Mucosa of rectum (tissue), 2 donors: ENCODE measurements around the gene ADGRB2.

ENCODE experiments used
- H3K27ac ChIP-seq, 2 donors: one replicate each; pipeline ENCODE4 v1.7.0; 2013; ENCODE audit warnings: inconsistent platforms in 2 of 2, low read depth in 2 of 2, low read length in 2 of 2
- H3K27me3 ChIP-seq, 2 donors: one replicate each; pipeline ENCODE4 v1.7.0; 2013; ENCODE audit warnings: low read length in 2 of 2; ENCODE audit not compliant: control insufficient read depth in 2 of 2, insufficient read depth in 2 of 2
- H3K36me3 ChIP-seq, 2 donors: one replicate each; pipeline ENCODE4 v1.7.0; 2013; ENCODE audit warnings: low read length in 2 of 2; ENCODE audit not compliant: control insufficient read depth in 2 of 2, insufficient read depth in 2 of 2
- H3K4me1 ChIP-seq, 2 donors: one replicate each; pipeline ENCODE4 v1.7.0; 2013; ENCODE audit warnings: low read length in 2 of 2, mild to moderate bottlenecking in 1 of 2; ENCODE audit not compliant: control insufficient read depth in 2 of 2, insufficient read depth in 2 of 2
- H3K4me3 ChIP-seq, 2 donors: one replicate each; pipeline ENCODE4 v1.7.0; 2013; ENCODE audit warnings: low read length in 2 of 2
- H3K9ac ChIP-seq, 2 donors: one replicate each; pipeline ENCODE4 v1.7.0; 2013; ENCODE audit warnings: low read length in 2 of 2, low read depth in 1 of 2, mild to moderate bottlenecking in 1 of 2
- H3K9me3 ChIP-seq, 2 donors: one replicate each; pipeline ENCODE4 v1.7.0; 2013; ENCODE audit warnings: low read length in 2 of 2; ENCODE audit not compliant: control insufficient read depth in 2 of 2
- donor health status: healthy.
- donor health status: Normal muscosa, but diverticular disease.

ADGRB2 gene

GRCh38 chr1:31795096-31795675 lies 31.0 kb upstream of the ADGRB2 start:
- H3K4me1 ChIP-seq = no peaks in the 10 kb centered on the region
- H3K4me3 ChIP-seq = no peak overlapping the region
- H3K9me3 ChIP-seq = no peaks in the 10 kb centered on the region
- H3K27ac ChIP-seq = no peak overlapping the region
- no peaks in the 10 kb centered on the region for H3K36me3 ChIP-seq
- no peak overlapping the region for H3K9ac ChIP-seq
- H3K27me3 ChIP-seq = no peaks in the 10 kb centered on the region

DNA sequence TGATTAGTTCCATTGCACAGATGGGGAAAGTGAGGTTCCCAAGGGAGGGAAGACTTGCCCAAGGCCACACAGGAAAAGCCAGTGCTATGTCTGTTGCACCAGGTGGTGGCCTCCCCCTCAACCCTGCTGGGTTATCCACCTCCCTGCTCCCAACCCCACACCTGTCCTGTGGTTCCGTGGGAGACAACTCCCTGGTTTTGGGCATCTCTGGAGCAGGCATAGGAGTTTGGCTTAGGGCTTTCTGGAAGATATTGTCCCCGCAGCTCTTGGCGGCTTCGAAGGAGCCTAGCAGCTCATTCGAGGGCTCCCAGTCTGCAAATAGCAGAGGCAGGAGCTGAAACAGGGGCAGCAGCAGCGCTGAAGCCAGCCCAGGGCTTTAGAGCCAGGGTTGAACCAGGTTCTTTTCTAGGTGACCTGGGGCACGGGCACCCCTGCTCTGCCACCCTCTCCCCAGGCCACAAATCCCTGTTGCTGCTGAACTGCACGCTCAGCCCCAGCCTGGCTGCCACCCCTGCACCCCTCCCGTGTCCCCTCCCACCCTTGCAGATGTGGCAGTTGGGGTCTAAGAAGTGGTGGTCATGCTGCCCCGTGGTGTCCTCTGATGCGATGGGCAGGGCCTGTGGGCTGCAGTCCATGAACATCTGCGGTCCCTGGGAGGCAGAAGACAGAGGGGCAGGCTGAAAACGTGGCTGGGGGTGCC lies 29.6 kb upstream of the ADGRB2 start:
- Histone ChIP-seq H3K9ac (no peak overlapping the region), H3K27me3 (no peaks in the 10 kb centered on the region), H3K4me3 (no peak overlapping the region), H3K4me1 (peaks cover 2 to 3% of the 10 kb centered on the region in 2 donors), H3K9me3 (no peaks in the 10 kb centered on the region), H3K27ac (no peak overlapping the region), H3K36me3 (no peaks in the 10 kb centered on the region)

DNA sequence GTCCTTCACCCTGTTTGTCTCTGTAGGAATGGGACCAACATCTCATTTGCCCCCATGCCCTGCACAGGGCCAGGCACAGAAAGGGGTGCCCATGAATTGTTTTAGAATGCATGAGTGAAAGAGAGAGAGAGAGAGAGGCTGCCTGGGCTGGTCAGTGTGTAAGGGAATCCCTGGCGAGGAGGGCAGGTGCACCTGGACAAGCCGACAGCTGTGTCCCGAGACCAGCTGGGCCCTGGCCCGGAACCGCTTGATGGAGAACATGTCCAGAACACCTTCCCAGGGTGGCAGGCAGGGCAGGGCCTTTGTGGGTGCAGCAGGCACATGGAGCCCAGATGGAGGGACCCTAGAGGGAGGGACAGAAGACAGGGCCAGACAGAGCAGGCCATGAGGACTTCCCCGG lies 28.9 kb upstream of the ADGRB2 start:
- Histone ChIP-seq H3K4me3 (no peak overlapping the region), H3K27ac (no peak overlapping the region), H3K36me3 (no peaks in the 10 kb centered on the region), H3K9ac (no peak overlapping the region), H3K27me3 (no peaks in the 10 kb centered on the region), H3K4me1 (peaks cover 3% of the 10 kb centered on the region in 2 donors), H3K9me3 (no peaks in the 10 kb centered on the region)

DNA sequence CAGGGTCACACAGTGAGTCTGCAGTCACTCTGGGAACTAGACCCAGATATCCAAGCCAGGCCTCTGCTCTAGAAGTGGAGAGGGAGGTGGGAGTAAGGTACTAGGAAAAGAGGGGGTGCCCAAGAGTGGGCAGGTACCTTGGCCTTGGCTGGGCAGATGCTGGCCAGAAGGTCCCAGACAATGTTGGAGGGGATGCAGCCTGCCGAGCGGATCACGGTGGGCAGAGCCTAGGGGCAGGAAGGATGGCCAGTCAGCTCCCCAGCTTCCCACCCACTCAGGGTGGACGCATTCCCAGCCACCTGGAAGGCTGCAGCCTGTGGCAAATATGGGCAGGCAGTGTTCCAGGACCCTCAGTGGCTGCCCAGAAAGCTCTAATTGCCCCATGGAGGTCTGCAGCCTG lies 28.4 kb upstream of the ADGRB2 start:
- Histone ChIP-seq H3K4me3 (no peak overlapping the region), H3K36me3 (no peaks in the 10 kb centered on the region), H3K27ac (no peak overlapping the region), H3K4me1 (peaks cover 3 to 8% of the 10 kb centered on the region in 2 donors), H3K9ac (no peak overlapping the region), H3K27me3 (no peaks in the 10 kb centered on the region), H3K9me3 (no peaks in the 10 kb centered on the region)

DNA sequence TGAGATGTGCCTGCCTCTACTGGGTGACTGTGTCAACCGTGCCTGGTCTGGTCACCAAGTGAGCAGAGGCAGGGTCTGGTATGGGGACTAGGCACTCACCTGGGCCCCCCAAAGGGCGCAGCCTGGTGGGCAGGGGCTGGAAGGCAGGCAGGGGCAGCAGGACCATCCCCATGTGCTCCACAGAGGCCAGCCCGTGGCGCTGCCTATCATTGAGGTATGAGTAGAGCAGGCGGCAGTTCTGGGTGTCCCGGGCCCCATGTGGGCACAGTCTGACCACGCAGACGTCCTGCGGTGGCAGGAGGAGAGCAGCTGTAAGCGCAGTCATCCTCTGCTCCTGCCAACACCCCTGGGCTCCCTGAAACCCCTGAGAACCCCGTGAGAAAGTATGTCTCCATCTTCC lies 28.0 kb upstream of the ADGRB2 start:
- H3K27ac ChIP-seq = no peak overlapping the region
- no peak overlapping the region for H3K4me3 ChIP-seq
- H3K9ac ChIP-seq = no peak overlapping the region
- H3K36me3 ChIP-seq = no peaks in the 10 kb centered on the region
- peaks cover 3 to 8% of the 10 kb centered on the region in 2 donors for H3K4me1 ChIP-seq
- no peaks in the 10 kb centered on the region for H3K9me3 ChIP-seq
- no peaks in the 10 kb centered on the region for H3K27me3 ChIP-seq

GRCh38 chr1:31791131-31791858 lies 27.2 kb upstream of the ADGRB2 start:
- Histone ChIP-seq H3K4me3 (no peak overlapping the region), H3K9me3 (no peaks in the 10 kb centered on the region), H3K27ac (no peak overlapping the region), H3K4me1 (peaks cover 3 to 8% of the 10 kb centered on the region in 2 donors), H3K9ac (no peak overlapping the region), H3K36me3 (no peaks in the 10 kb centered on the region), H3K27me3 (no peaks in the 10 kb centered on the region)

GRCh38 chr1:31790641-31791091 lies 26.5 kb upstream of the ADGRB2 start:
- H3K4me1 ChIP-seq = peaks cover 3 to 8% of the 10 kb centered on the region in 2 donors
- no peaks in the 10 kb centered on the region for H3K27me3 ChIP-seq
- no peaks in the 10 kb centered on the region for H3K36me3 ChIP-seq
- H3K27ac ChIP-seq = no peak overlapping the region
- no peaks in the 10 kb centered on the region for H3K9me3 ChIP-seq
- no peak overlapping the region for H3K4me3 ChIP-seq
- no peak overlapping the region for H3K9ac ChIP-seq

DNA sequence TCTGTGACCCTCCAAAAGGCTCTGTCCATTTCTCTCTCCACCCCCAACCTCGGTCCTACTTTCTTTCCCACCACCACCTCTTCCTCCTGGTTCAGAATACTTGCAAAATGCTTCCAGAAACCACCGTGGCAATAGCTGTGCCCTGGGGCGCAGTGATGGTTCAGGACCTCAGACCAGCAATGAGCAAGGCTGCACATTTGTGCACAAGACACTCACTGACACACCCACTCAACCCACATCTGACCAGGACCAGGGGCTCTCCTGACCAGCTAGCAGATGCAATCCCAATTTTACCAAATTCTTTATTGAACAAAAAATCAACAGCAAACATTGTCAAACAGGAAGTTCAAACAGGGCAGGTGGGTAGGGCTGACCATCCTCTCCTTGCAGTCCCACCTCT lies 26.0 kb upstream of the ADGRB2 start:
- no peaks in the 10 kb centered on the region for H3K27me3 ChIP-seq
- no peaks in the 10 kb centered on the region for H3K9me3 ChIP-seq
- H3K4me3 ChIP-seq = no peak overlapping the region
- H3K4me1 ChIP-seq = peaks cover 3 to 8% of the 10 kb centered on the region in 2 donors
- no peak overlapping the region for H3K27ac ChIP-seq
- no peak overlapping the region for H3K9ac ChIP-seq
- H3K36me3 ChIP-seq = no peaks in the 10 kb centered on the region

DNA sequence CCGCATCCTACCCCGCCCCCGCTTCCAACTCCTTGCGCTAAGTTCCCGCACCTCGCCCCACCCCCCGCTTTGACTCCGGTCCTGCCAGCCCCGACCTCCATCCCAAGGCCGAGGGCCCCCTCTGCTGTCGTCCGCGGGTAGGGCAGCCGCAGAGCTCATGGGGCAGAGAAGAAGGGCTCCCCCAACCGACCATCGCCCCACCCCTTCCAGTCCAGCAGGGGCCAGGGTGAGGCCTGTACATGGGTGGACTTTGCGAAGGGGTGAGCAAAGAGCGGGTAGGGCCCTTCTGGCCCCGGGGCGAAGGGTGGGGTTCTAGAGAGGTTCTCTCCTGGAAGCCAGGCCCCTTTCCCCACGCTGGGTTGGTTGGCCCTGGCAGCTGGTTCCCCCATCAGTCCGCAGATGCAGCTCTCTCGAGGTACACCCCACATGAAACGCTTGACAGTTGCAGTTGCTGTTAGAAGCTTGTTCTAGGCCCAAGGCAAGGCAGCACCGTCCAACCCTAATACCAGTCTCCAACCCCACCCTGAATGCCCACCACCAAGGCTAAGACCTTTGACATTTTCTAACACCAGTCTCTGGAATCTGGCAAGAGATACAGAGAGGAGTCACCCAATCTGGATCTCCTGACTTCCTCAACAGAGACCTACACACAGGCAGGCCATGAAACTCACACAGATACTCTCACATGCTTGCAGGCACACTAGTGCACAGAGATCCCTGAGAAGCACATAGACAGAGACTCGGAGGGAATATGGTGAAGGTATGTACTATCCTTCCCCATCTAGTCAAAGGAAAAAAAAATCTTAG lies 25.3 kb upstream of the ADGRB2 start:
- no peaks in the 10 kb centered on the region for H3K27me3 ChIP-seq
- peaks cover 3 to 8% of the 10 kb centered on the region in 2 donors for H3K4me1 ChIP-seq
- no peaks in the 10 kb centered on the region for H3K36me3 ChIP-seq
- no peaks in the 10 kb centered on the region for H3K9me3 ChIP-seq
- H3K9ac ChIP-seq = peak overlapping the region; percentile 6 to 60
- H3K27ac ChIP-seq = peak overlapping the region in 1 of 2 donors; percentile 89
- peak overlapping the region; percentile 88 to 90 for H3K4me3 ChIP-seq
